ENCODE results near the gene CRISP1.
"Not testable (repeated sequence)": the region's sequence is repeated elsewhere in the genome, so short reads cannot be mapped to it uniquely, and the experiment has no call there.

Gene CRISP1, protein sequence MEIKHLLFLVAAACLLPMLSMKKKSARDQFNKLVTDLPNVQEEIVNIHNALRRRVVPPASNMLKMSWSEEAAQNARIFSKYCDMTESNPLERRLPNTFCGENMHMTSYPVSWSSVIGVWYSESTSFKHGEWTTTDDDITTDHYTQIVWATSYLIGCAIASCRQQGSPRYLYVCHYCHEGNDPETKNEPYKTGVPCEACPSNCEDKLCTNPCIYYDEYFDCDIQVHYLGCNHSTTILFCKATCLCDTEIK

DNA sequence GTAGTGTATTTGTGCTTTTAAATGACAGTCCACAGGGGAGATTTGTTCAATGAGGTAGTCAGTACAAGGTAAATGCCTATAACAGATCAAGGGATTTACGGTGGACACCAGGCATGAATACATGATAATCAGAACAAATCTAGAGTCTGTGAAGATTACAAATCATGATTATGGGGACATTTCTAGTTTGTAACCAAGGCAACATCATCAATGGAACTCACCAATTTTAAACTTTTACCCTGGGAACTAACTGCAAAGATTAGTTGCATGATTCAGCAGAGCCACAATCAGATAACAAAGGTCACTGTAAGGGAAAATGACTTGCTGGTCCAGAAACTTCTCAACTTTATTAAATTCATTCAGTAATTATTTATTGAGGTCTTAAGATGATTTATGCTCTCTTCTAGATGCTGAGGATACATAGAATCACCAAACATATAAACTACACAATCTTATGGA is at the start of gene CRISP1:
Gene CRISP1, minus strand, starts transcription at position 51 of the 459 bp plus-strand sequence. CDS start 9,135 bp downstream, outside the sequence.
- no peak for DNase-seq (ENCODE audit: low spot score)

DNA sequence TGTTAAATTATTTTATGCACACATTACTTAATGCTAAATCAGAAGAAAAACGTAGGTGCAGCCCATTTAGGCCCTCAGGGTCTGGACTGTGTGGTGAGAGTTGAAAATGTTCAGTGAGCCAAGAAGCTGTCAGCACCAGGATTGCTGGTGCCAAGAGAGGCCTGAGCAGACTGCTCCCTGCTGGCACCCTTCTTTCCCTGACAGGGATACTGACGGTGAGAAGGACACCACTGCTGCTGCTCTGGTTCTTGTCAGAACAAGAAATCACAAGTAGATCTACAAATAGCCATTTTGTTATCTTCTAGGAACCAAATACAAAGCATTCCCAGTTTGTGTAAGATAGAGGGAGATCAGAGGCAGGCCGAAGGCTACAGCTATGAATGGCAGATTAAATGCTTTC is 48.7 kb upstream of the CRISP1 start:
- no peak for DNase-seq (ENCODE audit: low spot score)

DNA sequence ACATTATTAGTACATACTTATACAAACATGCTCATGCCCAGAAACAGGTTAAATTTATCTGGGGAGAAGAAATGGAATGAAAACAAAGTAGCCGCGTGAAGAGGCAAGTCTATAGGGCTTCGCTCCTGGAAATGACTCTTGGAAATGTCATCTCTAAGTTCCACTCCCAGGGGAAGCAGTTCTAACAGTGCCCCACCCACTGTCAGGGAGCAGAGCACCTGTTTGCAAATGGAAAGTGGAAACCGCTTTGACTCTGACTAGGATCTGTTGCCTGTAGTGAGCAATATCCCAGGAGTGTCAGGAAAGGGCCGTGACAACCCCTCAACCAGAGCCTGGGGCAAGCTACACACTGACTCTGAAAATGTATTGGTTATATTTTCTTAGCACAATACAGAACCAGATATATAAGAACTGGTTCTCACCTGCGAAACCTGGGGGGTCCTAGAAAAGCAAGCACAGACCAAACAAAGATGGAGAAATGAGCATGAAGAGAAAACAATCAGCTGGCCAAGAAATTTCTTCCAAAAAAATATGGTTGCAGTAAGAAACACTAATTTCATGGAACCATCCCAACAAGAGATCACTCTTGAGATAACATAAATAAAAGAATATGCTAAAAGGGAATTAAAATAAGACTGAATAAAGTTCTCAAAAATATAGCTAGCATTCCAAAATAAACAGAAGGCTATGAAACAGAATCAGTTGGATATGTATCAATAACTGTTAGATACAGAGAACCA is 47.5 kb upstream of the CRISP1 start:
- no peak for DNase-seq (ENCODE audit: low spot score)

DNA sequence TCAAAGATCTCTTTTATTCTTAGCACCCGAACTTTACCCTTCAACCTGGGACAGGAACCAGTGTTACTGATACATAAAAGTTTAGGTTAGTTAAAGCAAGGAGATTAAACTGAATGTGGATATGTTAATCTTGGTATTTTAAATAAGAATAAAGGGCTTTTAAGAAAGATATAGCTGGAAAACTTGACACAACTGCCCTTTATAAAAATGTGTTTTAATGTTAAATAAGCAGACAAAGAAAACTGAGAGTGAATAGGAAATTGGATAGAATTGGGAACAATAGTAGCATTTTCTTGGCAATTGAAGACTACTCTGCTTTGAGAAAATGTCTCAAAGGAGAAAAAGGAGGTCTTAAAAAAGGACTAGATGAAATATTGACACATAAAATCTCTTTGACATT is 45.9 kb upstream of the CRISP1 start:
- DNase-seq (ENCODE audit: low spot score): no peak

DNA sequence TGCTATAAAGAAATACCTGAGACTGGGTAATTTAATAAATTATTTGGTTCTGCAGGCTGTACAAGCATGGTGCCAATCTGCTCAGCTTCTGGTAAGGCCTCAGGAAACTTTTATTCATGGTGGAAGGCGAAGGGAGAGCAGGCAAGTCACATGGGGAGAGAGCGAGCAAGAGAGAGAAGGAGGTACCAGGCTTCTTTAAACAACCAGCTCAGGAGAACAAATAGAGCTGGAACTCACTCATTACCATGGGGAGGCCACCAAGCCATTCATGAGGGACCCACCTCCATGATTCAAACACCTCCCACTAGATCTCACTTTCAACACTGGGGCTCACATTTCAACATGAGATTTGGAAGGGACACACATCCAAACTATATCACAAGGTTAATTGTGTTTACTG is 44.9 kb upstream of the CRISP1 start:
- DNase-seq (ENCODE audit: low spot score): no peak

DNA sequence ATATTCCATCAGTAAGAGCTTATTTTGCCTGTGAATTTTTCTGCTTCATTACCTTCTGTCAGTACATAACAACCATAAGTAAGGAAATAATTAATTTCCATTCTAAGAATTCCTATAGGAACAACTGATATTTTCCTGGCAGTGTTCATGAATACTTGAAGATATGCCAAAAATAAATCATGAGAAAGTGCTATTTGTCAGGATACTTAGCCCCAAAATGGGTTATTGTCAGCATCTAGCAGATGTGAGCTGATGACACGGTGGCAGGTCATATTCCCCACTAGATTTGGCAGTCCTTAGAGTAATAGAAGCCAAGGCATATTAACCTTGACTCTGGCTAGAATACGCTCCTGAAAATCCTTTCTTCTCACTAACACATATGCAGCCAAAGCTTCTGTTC is 43.2 kb upstream of the CRISP1 start:
- no peak for DNase-seq (ENCODE audit: low spot score)

DNA sequence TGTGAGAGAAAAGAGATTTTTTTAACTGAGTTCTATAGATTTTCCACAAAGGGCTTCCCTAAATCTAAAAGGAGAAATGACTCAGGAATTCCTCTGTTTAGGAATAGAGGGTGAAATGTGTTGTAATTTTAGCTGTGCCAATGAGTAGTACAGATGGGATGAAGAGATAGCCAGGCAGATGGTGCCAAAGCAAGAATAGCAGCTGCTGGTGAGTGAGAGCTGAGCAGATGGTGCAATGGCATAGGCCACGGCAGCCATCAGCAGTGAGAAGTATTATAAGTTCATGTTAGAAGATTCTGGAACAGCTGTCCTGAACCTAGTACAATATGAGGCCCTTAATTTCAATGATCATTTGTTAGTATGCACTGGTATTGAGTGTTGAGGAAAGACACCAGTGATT is 40.2 kb upstream of the CRISP1 start:
- DNase-seq (ENCODE audit: low spot score): peak; percentile 23

DNA sequence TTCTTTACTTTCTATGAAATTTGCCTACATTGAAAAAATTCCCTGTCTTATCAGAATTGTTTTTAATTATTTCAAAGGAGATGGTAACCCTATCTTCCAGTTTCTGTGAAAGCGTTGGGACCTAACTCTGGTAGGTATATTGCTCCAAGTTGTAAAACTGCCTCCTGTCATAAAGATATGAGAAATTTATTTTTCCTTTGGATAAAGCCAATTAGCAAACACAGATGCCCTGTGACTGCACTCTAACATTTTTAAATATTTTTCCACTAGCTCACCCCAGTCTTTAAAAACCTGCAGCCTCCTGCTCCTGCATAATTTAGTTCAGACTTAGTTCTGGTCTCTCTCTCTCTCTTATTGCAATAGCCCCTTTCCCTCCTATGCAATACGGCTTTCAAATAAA is 39.0 kb upstream of the CRISP1 start:
- DNase-seq (ENCODE audit: low spot score): no peak

DNA sequence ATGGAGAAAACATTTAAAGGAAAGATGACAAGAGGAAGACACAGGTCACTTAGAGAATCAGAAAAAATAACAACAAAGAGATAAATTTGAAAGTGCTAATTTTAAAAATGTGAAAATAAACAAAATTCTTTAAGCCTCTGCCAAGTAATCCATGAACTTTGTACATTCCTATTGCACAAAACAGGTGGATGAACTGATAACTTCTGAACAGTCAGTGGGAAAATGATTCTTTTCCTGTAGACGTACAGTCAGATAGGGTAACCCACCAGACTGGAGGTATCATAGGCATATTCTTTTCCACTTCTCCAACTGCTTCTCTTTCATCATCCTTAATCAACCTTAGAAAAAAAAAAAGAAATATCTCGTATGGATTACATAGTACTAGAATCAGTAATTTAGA is 36.5 kb upstream of the CRISP1 start:
- no peak for DNase-seq (ENCODE audit: low spot score)

DNA sequence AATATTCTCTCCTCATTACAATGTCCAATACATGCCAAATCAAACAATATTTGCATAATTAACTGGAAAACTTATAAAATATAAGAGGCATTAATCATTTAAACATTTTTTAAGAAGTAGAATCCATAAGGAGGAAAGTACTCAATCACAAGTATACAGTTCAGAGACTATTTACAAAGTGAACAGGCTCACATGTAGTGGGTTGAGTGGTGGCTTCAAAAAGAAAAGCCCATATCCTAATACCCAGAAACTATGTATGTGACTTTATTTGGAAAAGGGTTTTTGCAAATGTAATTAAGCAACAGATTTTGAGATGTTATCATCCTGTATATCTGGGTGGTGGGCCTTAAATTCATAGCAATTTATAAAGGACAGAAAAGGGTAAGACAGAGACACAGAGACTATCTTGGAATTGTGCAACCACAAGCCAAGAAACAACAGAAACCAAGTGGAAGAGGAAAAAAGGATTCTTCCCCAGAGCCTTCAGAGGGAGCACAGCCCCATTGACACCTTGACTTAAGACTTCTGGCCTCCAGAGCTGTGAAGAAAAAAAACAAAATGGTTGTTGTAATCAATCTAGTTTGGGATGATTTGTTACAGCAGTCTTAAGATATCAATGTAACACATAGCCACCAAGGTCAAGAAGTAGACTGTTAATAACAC is 32.7 kb upstream of the CRISP1 start:
- DNase-seq (ENCODE audit: low spot score): no peak

DNA sequence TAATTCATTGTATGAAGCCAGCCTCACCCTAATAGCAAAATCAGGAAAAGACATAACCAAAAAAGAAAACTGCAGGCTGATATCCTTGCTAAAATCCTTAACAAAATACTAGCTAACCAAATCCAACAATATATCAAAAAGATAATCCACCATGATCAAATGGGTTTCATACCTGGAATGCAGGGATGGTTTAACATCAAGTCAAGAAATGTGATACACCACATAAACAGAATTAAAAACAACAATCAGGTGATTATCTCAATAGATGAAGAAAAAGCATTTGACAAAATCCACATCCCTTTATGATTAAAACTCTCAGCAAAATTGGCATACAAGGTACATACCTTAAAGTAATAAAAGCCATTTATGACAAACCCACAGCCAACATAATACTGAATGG is 29.2 kb upstream of the CRISP1 start:
- not testable (repeated sequence) for DNase-seq (ENCODE audit: low spot score)

DNA sequence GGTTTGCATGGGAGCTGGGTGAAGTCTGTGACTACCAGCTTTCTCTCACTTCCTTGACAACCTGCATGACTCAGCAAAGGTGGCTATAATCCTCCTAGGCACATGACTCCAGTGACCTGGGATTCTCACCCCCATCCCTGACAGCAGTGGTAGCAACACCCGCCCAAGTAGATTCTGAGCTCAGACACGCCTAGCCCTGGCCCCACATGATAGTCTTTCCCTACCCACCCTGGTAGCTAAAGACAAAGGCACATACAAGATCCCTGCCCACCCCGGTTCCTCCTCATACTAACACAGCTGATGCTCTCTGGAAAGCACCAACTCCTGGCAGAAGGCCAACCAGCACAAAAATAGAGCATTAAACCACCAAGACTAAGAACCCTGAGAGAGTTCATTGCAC is 25.9 kb upstream of the CRISP1 start:
- no peak for DNase-seq (ENCODE audit: low spot score)

DNA sequence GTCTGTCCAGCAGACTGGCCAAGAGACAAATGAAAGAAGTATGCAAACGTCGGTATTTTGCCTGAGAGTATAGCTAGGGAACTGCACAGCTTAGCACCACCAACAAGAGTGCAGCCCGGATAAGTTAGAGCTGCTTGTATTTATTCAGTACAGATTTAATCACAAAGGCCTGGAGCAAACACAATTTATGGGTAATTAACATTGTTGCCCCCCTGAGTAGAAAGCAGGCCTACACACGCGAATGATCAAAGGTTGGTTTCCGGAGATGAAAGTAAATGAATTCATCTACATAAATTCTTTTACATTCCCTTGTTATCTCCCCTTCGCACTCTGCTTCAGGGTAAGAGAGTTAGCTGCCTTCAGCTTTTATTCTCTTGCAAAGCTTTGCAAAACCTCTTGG is 24.7 kb upstream of the CRISP1 start:
- DNase-seq (ENCODE audit: low spot score): no peak

DNA sequence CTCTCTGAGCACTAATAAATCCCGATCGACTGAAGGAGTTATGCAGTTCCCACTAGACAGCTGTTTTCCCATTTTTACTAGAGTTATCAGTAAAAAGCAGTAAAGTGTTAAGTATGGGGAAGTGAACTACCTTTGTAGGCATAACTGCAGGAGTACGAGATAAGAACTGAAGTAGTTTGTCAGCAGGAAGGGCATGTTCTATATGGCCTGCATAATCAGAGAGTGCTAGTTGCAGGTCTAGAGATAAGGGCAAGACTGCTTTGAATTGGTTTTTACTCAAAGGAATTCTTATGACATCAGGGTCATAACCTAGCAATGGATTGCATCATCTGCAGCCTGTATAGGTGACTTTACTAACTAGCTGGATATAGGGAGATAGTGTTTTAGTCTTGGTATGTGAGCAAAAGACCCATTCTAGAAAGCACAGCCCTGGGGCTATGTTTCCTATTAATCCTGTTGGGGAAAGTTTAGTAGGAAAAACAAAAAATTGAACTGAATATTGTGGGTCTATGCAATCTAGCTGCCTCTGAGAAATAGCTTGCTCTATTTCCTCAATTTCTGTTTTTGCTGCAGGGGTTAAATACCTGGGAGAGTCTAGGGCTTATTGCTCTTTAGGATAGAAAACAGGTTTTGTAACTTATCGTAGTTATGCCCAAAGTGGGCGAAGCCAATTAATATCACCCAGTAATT is 22.6 kb upstream of the CRISP1 start:
- DNase-seq (ENCODE audit: low spot score): no peak

DNA sequence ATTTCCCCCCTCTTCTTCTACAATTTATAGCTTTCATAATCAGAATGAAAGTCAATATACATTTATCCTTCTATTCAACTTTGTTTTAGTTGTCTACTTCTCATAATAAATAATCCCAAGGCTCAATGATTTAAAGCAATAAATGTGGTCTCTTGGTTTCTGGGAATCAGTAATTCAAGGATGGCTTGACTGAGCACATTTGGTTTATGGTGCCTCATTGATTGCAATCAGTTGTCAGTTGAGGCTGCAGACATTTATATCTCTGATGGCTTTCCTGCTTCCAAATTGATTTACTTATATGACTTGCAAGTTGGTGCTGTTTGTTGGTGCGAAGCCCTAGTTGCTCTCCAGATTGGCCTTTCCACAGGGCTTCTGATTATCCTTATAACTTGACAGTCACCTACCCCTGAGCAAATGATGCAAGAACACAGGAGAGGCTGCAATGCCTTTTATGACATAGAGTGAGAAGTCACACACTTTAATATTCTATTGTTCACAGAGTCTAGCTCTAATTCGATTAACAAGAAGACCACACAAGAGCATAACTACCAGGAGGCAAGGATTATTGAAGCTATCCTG is 2.7 kb upstream of the CRISP1 start:
- DNase-seq (ENCODE audit: low spot score): no peak

DNA sequence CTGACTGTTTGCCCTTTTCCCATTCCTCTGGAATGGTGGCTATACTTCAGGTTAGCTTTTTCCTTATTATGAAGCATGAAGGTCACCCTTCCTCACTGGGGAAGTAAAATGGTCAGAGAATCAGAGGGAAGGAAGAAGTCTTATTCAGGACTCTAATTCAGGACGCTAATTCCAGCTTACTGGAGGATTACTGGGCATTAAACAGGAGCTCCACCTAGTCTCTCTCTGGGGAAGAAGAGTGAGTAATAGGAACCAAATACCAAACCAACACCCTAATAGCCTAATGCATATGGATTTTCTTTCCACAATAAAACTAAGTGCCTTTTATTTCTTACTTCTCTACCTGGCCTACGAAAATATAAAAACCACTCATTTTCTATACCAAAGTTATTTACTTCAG is 10.1 kb downstream of the CRISP1 start:
- no peak for DNase-seq (ENCODE audit: low spot score)

DNA sequence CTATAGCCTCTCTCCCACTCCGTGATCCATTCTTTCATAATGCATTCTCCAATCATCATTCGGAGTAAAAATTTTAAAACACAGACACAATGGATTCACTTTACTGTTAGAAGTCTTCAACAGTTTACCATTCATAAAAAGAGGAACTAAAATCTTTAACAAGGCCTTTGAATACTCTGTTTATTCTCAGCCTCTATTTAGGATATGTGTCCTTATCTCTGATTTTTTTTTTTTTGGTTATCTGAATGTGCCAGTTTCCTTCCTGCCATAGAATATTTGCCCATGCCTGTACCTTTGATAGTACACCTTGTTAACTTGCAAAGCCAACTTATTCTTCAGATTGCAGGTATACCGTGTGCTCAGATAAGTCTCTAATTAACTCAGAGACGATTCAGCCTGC is 11.1 kb downstream of the CRISP1 start:
- no peak for DNase-seq (ENCODE audit: low spot score)

DNA sequence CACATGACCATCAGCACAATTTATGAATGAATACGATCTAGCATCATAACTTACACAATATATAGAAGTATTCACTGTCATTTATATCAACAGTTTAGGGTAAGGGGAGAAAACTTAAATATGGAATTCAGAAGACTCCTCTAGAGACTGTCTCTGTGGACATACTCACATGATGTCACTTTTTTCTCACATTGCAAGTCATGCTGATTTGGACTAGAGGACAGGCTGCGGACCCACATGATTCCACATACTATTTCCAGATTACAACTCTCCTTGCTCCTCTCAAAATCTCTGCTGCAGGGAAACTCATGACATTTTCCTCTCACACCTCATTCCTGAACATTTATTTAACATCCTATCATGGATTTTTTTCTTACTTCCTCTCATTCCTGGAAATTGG is 13.4 kb downstream of the CRISP1 start:
- no peak for DNase-seq (ENCODE audit: low spot score)

DNA sequence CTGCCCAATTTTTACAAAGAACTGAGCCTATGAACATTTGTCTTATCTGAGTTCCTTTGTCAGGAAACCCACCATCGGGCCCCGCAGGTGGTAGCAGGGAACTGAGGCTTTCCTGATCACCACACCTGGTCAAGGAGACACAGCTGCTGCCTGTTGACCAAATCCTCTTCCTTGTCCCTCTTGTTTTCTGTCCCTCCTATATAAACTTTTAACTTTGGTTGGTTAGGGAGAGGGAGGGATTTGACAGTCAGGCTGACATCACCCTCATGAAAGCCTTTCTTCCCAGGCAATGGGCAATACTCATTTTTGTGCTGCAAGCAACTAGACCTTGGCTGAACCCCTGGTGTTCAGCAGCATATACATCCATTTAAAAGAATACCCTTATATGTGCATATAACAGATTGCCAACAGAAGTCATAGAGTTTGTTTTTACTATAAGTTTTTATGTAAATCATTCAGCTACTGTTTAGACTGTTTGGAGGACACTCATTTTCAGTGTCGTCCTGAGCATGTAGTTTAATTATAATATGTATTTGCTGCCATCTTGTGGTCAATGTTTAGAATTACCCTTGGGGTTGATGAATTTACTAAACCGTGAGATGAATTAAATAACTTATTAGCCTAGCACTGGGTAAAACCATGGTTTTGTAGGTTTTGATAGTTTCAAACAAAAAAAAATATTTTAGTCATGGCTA is 17.0 kb downstream of the CRISP1 start:
- peak; percentile 81 for DNase-seq (ENCODE audit: low spot score)

DNA sequence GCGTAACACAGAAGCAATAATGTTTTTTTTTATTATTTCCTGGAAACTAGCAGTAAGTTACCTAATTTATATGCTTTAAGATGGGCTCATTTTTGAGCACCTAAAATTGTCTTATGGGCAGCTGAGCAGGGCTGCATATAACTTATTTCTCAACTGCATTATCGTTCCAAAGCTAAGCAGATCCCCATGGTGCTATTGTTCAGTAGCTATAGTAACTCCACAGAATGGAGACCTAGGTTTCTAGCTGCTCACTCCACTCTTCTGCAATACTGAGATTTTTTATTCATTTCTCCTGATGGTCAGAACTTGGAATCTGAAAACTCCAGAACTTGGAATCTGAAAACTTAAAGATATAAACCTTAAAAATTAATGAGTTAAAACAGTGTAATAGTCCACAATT is 18.7 kb downstream of the CRISP1 start:
- DNase-seq (ENCODE audit: low spot score): no peak

DNA sequence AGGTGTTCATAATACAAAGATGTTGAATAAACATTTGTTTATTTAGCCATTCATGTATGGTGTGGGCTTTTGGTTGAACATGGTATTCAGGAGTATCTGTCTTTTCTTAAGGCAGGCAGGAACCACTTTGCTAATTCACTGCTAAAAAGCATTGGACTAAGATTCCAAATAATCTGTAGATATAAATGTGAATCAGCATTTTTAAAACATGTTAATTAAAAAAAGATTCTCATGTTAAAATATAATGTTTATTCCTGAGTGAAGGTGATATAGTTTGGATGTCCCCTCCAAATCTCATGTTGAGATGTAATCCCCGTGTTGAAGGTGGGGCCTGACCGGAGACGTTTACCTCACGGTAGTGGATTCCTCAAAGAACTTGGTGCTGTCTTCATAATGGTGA is 19.3 kb downstream of the CRISP1 start:
- DNase-seq (ENCODE audit: low spot score): no peak

DNA sequence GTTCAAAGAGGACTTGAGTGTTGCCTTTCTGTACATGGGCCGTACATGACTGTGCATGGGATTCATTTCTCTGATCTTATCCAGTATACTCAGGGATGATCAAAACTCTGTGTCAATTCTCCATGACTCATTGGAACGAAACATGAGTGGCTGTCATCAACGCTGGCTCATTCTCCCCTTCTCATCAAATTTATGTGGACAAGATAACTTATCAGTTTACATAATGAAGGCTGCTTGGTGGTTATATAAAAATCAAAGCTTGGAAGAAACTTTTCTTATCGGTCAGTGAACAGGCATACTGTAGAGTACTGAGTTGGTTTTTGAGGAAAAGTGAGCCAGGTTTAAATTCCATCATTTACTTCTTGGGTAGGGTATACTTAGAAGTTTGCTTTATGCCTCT is 24.9 kb downstream of the CRISP1 start:
- peak; percentile 12 for DNase-seq (ENCODE audit: low spot score)
